Peyer's patch (tissue), 4 donors: ENCODE results near the gene MANSC1.

Source experiments
- POLR2A ChIP-seq, 2 donors: fragments of 450-650 bp; IDR thresholded peaks; one replicate each; pipeline ENCODE4 v1.5.1; 2017; ENCODE audit warnings: antibody characterized with exemption in 2 of 2, mild to moderate bottlenecking in 2 of 2, moderate library complexity in 2 of 2
- TF ChIP-seq, protein P1 (sequence below), 6 experiments: fragments of 450-650 bp in 4 of 6; fragments of 200-600 bp in 2 of 6; sonication (generic) in 1 of 6; IDR thresholded peaks; one replicate each; pipeline ENCODE4 v1.5.1; 2017 to 2019; ENCODE audit warnings: antibody characterized with exemption in 6 of 6, mild to moderate bottlenecking in 3 of 6, moderate library complexity in 1 of 6

- TF ChIP-seq, protein P1, sequence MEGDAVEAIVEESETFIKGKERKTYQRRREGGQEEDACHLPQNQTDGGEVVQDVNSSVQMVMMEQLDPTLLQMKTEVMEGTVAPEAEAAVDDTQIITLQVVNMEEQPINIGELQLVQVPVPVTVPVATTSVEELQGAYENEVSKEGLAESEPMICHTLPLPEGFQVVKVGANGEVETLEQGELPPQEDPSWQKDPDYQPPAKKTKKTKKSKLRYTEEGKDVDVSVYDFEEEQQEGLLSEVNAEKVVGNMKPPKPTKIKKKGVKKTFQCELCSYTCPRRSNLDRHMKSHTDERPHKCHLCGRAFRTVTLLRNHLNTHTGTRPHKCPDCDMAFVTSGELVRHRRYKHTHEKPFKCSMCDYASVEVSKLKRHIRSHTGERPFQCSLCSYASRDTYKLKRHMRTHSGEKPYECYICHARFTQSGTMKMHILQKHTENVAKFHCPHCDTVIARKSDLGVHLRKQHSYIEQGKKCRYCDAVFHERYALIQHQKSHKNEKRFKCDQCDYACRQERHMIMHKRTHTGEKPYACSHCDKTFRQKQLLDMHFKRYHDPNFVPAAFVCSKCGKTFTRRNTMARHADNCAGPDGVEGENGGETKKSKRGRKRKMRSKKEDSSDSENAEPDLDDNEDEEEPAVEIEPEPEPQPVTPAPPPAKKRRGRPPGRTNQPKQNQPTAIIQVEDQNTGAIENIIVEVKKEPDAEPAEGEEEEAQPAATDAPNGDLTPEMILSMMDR (IDR thresholded peaks at IDR 0.05), result no peak
- TF ChIP-seq POLR2A (IDR thresholded peaks at IDR 0.05), result no peak
These were observed 71.1 kb downstream of the MANSC1 start for GRCh38 chr12:12278899-12279298.
